Pulmonary artery endothelial cell (primary cell): ENCODE data around the gene C19orf38. TPM values are rescaled to one million over a fixed set of nuclear protein-coding genes. Genes with fewer than 3 reads are reported as not detected.
"Not testable (repeated sequence)": the region's sequence is repeated elsewhere in the genome, so short reads cannot be mapped to it uniquely, and the experiment has no call there.

Experiments
- DNase-seq: peaks from one replicate; pipeline ENCODE4 v3.0.0-alpha.2; 2011; ENCODE audit warnings: low read depth, low spot score
- total RNA-seq: library from RNA; depleted of rRNA; stranded (reverse); fragments of >200 nt; gene quantifications from 2 replicates; pipeline ENCODE4 v1.2.3, GENCODE V29; 2014

The C19orf38 gene
- total RNA-seq, 1 donor from 2014 or later, result not detected

GRCh38 chr19:10872546-10873107, 24.4 kb downstream of the C19orf38 start:
- DNase-seq, result no peak

GRCh38 chr19:10874024-10874423, 25.8 kb downstream of the C19orf38 start:
- DNase-seq, result no peak

GRCh38 chr19:10876459-10877240, 28.4 kb downstream of the C19orf38 start:
- DNase-seq, result no peak

- not testable (repeated sequence) for DNase-seq
Observed at GRCh38 chr19:10877608-10878007, 29.4 kb downstream of the C19orf38 start.

- no peak for DNase-seq
Observed at GRCh38 chr19:10878253-10878652, 30.0 kb downstream of the C19orf38 start.

- no peak for DNase-seq
Observed at GRCh38 chr19:10881403-10882107, 33.3 kb downstream of the C19orf38 start.

GRCh38 chr19:10882108-10882457, 33.9 kb downstream of the C19orf38 start:
- DNase-seq, result no peak

- DNase-seq, result no peak
Observed at GRCh38 chr19:10884274-10884673, 36.1 kb downstream of the C19orf38 start.

GRCh38 chr19:10885201-10886169, 37.3 kb downstream of the C19orf38 start:
- DNase-seq, result no peak

GRCh38 chr19:10887616-10888367, 39.6 kb downstream of the C19orf38 start:
- no peak for DNase-seq

GRCh38 chr19:10888421-10888866, 40.2 kb downstream of the C19orf38 start:
- no peak for DNase-seq

GRCh38 chr19:10889880-10890279, 41.7 kb downstream of the C19orf38 start:
- no peak for DNase-seq

- DNase-seq, result no peak
Observed at GRCh38 chr19:10891405-10892086, 43.3 kb downstream of the C19orf38 start.

- no peak for DNase-seq
Observed at GRCh38 chr19:10892256-10892655, 44.0 kb downstream of the C19orf38 start.

- DNase-seq, result no peak
Observed at GRCh38 chr19:10894911-10895213, 46.6 kb downstream of the C19orf38 start.

GRCh38 chr19:10895363-10895762, 47.1 kb downstream of the C19orf38 start:
- DNase-seq, result no peak

- DNase-seq, result no peak
Observed at GRCh38 chr19:10895920-10896319, 47.7 kb downstream of the C19orf38 start.

- DNase-seq, result no peak
Observed at GRCh38 chr19:10896851-10897526, 48.8 kb downstream of the C19orf38 start.

GRCh38 chr19:10898633-10899032, 50.4 kb downstream of the C19orf38 start:
- no peak for DNase-seq
